ENCODE data around the gene VPS13D. TPM values are rescaled to one million over a fixed set of nuclear protein-coding genes. Genes with fewer than 3 reads are reported as not detected.

Gene VPS13D
- total and polyA plus RNA-seq, 10 donors: 10.1 to 108 (median 86.3) TPM

DNA sequence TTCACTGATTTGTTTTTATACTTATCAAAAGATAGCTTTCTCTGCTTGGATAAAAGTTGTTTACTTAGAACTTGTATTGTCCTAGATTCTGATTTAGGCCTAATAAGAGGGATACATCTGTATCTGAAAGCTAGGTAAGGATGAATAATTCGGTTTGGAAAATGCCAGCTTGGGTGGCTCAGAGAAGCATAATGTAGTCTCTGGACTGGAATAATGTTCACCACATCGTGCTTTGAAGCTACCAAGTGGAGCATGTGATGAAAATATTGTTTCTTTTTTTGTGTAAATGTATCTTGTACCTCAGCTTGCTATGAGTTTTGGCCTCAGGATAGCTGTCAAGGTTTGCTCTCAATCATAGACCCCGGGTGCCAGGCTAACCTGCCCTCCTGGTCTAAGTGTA, 49.2 kb downstream of the VPS13D start:
- TF ChIP-seq POLR2AphosphoS5 (IDR thresholded peaks at IDR 0.05): no peak
- TF ChIP-seq POLR2A (IDR thresholded peaks at IDR 0.05): no peak
- TF ChIP-seq, protein P1, sequence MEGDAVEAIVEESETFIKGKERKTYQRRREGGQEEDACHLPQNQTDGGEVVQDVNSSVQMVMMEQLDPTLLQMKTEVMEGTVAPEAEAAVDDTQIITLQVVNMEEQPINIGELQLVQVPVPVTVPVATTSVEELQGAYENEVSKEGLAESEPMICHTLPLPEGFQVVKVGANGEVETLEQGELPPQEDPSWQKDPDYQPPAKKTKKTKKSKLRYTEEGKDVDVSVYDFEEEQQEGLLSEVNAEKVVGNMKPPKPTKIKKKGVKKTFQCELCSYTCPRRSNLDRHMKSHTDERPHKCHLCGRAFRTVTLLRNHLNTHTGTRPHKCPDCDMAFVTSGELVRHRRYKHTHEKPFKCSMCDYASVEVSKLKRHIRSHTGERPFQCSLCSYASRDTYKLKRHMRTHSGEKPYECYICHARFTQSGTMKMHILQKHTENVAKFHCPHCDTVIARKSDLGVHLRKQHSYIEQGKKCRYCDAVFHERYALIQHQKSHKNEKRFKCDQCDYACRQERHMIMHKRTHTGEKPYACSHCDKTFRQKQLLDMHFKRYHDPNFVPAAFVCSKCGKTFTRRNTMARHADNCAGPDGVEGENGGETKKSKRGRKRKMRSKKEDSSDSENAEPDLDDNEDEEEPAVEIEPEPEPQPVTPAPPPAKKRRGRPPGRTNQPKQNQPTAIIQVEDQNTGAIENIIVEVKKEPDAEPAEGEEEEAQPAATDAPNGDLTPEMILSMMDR (IDR thresholded peaks at IDR 0.05 in 8 of 11, conservative IDR thresholded peaks at IDR 0.05 in 3 of 11): no peak
- no peak for DNase-seq
- no peak overlapping the region for H3K27ac ChIP-seq
- H3K36me3 ChIP-seq: peaks cover 0 to 100% (median 82%) of the 10 kb centered on the region in 6 donors
- intact Hi-C loops (cut with DNase I; ENCODE audit: low total_unique reads): loop anchor here (10.0 kb wide), 2 partner anchors 106 to 376 kb away; no protein-coding TSS in a partner anchor
- WGBS, 5 donors: 93 to 98% (median 94%) methylated on average over 3 of the region's 3 CpGs
- no peaks in the 10 kb centered on the region for H3K9me3 ChIP-seq
- peaks cover 0 to 7% (median 0%) of the 10 kb centered on the region in 6 donors for H3K4me1 ChIP-seq
- no peak overlapping the region for H3K4me3 ChIP-seq
- no peaks in the 10 kb centered on the region for H3K27me3 ChIP-seq (replicated peaks in 1 of 7)

DNA sequence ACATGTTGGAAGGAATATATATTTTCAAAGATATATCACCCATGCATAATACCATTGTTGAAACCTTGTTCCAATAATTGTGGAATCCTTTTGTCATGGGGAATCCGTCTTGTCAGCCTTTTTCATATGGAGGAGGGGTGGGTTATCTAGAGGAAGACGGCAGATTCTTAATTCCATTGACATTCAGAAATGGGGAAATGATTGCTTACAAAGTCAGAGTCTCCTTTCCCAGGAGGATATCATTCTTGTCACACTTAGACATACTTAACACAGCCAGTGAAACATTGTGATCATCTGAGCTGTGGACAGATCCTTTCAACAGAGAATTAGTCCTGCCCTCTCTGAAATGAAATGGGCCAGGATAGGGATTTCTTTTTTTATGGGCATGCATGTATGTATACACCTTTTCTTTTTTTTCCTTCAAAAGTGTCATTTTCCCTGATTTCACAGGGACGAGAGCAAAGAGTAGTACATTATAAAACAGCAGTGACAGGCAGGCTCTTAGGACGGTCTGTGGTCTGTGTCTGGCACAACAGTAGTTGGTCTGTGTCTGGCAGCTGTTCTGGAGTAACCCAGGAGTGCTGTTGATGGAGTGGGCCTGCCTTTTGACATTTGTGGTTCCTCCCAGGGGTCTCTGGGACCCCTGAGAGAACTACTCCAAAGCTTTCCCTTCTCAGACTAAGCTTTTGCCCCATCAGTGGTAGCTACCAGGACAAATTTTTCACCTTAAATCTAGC, 50.1 kb downstream of the VPS13D start:
- peaks cover 0 to 7% (median 0%) of the 10 kb centered on the region in 6 donors for H3K4me1 ChIP-seq
- no peaks in the 10 kb centered on the region for H3K27me3 ChIP-seq (replicated peaks in 1 of 7)
- no peak for DNase-seq
- no peak overlapping the region for H3K4me3 ChIP-seq
- peaks cover 0 to 100% (median 81%) of the 10 kb centered on the region in 6 donors for H3K36me3 ChIP-seq
- WGBS, 5 donors: 89 to 96% (median 91%) methylated on average over 4 of the region's 4 CpGs
- no peak for TF ChIP-seq POLR2A (IDR thresholded peaks at IDR 0.05)
- TF ChIP-seq, protein P1 (IDR thresholded peaks at IDR 0.05 in 8 of 11, conservative IDR thresholded peaks at IDR 0.05 in 3 of 11): no peak
- TF ChIP-seq POLR2AphosphoS5 (IDR thresholded peaks at IDR 0.05): no peak
- no peaks in the 10 kb centered on the region for H3K9me3 ChIP-seq
- no peak overlapping the region for H3K27ac ChIP-seq
- intact Hi-C loops (cut with DNase I; ENCODE audit: low total_unique reads): loop anchor here (10.0 kb wide), 2 partner anchors 105 to 375 kb away; no protein-coding TSS in a partner anchor

DNA sequence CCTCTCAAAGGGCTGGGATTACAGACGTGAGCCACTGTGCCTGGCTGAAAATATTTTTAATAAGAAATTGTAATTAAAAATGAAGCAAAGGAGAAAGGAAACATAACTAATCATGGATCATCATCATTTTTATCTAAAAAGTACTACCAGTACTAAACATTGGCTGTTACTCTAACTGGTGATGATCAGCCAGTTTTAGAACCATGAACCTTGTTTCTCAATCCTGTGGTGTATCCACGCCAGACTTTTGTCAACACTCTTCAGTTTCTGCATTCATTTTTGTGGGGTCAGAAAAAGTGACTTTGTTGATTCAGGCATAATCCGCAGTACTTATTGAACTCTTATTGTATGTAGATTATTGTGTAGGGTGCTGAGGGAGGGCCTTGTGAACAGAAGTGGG, 52.3 kb downstream of the VPS13D start:
- DNase-seq: no peak
- H3K36me3 ChIP-seq: peaks cover 0 to 99% (median 65%) of the 10 kb centered on the region in 6 donors
- intact Hi-C loops (cut with DNase I; ENCODE audit: low total_unique reads): no loop called here
- H3K4me3 ChIP-seq: no peak overlapping the region
- no peak overlapping the region for H3K27ac ChIP-seq
- no peaks in the 10 kb centered on the region for H3K27me3 ChIP-seq (replicated peaks in 1 of 7)
- TF ChIP-seq, protein P1 (IDR thresholded peaks at IDR 0.05 in 8 of 11, conservative IDR thresholded peaks at IDR 0.05 in 3 of 11): no peak
- no peak for TF ChIP-seq POLR2A (IDR thresholded peaks at IDR 0.05)
- no peak for TF ChIP-seq POLR2AphosphoS5 (IDR thresholded peaks at IDR 0.05)
- H3K9me3 ChIP-seq: no peaks in the 10 kb centered on the region
- peaks cover 0 to 7% (median 3%) of the 10 kb centered on the region in 6 donors for H3K4me1 ChIP-seq
- WGBS, 5 donors: 85 to 98% (median 89%) methylated on average over 3 of the region's 3 CpGs

DNA sequence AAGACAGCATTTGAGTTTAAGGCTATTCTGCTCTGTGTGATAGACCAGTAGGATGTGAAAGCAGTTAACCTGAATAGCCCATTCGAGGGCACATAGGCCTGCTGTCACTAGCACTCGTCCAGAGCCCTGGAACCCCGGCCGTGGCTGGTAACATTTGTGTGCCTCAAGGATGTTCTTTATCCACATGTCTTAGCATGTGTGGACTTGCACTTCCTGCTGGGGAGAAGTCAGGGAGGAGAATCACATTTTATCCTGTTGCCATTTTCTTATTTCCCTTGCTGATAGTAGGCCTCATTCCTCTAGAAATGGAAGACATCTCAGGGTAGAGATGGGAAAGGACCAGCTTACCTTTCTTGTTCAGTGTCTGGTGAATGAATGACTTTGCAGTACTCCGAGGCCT, 54.7 kb downstream of the VPS13D start:
- Histone ChIP-seq H3K4me1 (peaks cover 0 to 17% (median 0%) of the 10 kb centered on the region in 6 donors), H3K36me3 (peaks cover 0 to 94% (median 64%) of the 10 kb centered on the region in 6 donors), H3K27ac (no peak overlapping the region), H3K27me3 (replicated peaks in 1 of 7) (no peaks in the 10 kb centered on the region), H3K4me3 (no peak overlapping the region), H3K9me3 (no peaks in the 10 kb centered on the region)
- WGBS, 5 donors: 93 to 97% (median 95%) methylated on average over 4 to 5 of the region's 5 CpGs
- TF ChIP-seq POLR2AphosphoS5 (IDR thresholded peaks at IDR 0.05) (no peak), POLR2A (IDR thresholded peaks at IDR 0.05) (no peak)
- TF ChIP-seq, protein P1 (IDR thresholded peaks at IDR 0.05 in 8 of 11, conservative IDR thresholded peaks at IDR 0.05 in 3 of 11): no peak
- DNase-seq: no peak
- intact Hi-C loops (cut with DNase I; ENCODE audit: low total_unique reads): no loop called here
